Measurements from ENCODE around the gene ZFP36L2.

- TF ChIP-seq POLR2AphosphoS5 (IDR thresholded peaks at IDR 0.05; ENCODE audit: borderline replicate concordance, low read depth, low read length) (no peak), EZH2 (IDR thresholded peaks at IDR 0.05) (no peak)
These were observed 19.8 kb downstream of the ZFP36L2 start for GRCh38 chr2:43206602-43207001.
